Pericardium fibroblast (primary cell): ENCODE measurements around the gene SAP30BP. TPM values are rescaled to one million over a fixed set of nuclear protein-coding genes. Genes with fewer than 3 reads are reported as not detected.

ENCODE experiments used
- total RNA-seq: library from RNA; depleted of rRNA; stranded (reverse); fragments of >200 nt; gene quantifications from 2 replicates; pipeline ENCODE4 v1.2.3, GENCODE V29; 2015

SAP30BP gene
- total RNA-seq, result 35.0 and 62.0 TPM in 2 replicates

GRCh38 chr17:75666959-75667790, at the start of gene SAP30BP, which contains the start of gene RECQL5:
Gene SAP30BP (plus strand): TSS chr17:75667338. CDS start chr17:75667373, 35 bp downstream.
Gene RECQL5 (minus strand): TSS chr17:75667154. CDS start chr17:75666557, 597 bp downstream.

GRCh38 chr17:75632863-75633485, 34.2 kb upstream of the SAP30BP start, which contains the start of gene SMIM5:
Gene SMIM5 (plus strand): TSS chr17:75633434. CDS start chr17:75640202, 6,768 bp downstream.

GRCh38 chr17:75720656-75721462, 53.7 kb downstream of the SAP30BP start, which contains the start of gene ITGB4:
Gene ITGB4 (plus strand): TSS chr17:75721459. CDS start chr17:75724704, 3,245 bp downstream.

Other genes with a start within 250 kb of the SAP30BP start
- gene TMEM94, start 210.7 kb upstream of the SAP30BP start, total RNA-seq, result 41.0 and 41.5 TPM in 2 replicates
- gene CASKIN2, start 151.8 kb upstream of the SAP30BP start, total RNA-seq, result 7.7 and 7.8 TPM in 2 replicates
- 21.1 and 28.2 TPM in 2 replicates for gene TSEN54, start 150.8 kb upstream of the SAP30BP start, total RNA-seq
- 0.09 and 1.5 TPM in 2 replicates for gene LLGL2, start 141.6 kb upstream of the SAP30BP start, total RNA-seq
- 3.2 and 4.8 TPM in 2 replicates for gene MYO15B, start 79.5 kb upstream of the SAP30BP start, total RNA-seq
- not detected in 2 replicates for gene SMIM5, start 33.9 kb upstream of the SAP30BP start, total RNA-seq
- 7.5 and 9.6 TPM in 2 replicates for gene RECQL5, start 184 bp upstream of the SAP30BP start, total RNA-seq
- 0.17 and 1.4 TPM in 2 replicates for gene ITGB4, start 54.1 kb downstream of the SAP30BP start, total RNA-seq
- gene GALK1, start 97.9 kb downstream of the SAP30BP start, total RNA-seq, result 46.3 and 48.2 TPM in 2 replicates
- gene UNK, start 117.5 kb downstream of the SAP30BP start, total RNA-seq, result 10.3 and 17.0 TPM in 2 replicates
- gene UNC13D, start 177.1 kb downstream of the SAP30BP start, total RNA-seq, result 0.70 and 1.6 TPM in 2 replicates
- 51.3 and 60.2 TPM in 2 replicates for gene WBP2, start 188.0 kb downstream of the SAP30BP start, total RNA-seq
- gene TRIM47, start 211.2 kb downstream of the SAP30BP start, total RNA-seq, result 25.0 and 34.0 TPM in 2 replicates
- 21.9 and 37.7 TPM in 2 replicates for gene TRIM65, start 229.6 kb downstream of the SAP30BP start, total RNA-seq
- 16.5 and 20.1 TPM in 2 replicates for gene MRPL38, start 237.5 kb downstream of the SAP30BP start, total RNA-seq